ENCODE measurements around the gene PLEKHJ1. TPM values are rescaled to one million over a fixed set of nuclear protein-coding genes. Genes with fewer than 3 reads are reported as not detected.

PLEKHJ1 gene
- total and polyA plus RNA-seq, 9 of the 15 experiments (the other 6 are each of a cell fraction or from before 2014, with no cell fraction given) = 1.5 to 188 (median 63.9) TPM

GRCh38 chr19:2249880-2250765 lies 14.0 kb upstream of the PLEKHJ1 start:
- Histone ChIP-seq H3K36me3 (ENCODE audit: control insufficient read depth, insufficient read depth, low read length) (peaks cover 43% of the 10 kb centered on the region; the same call in 2 of the 3 replicates), H4K20me1 (replicated peaks; ENCODE audit: control insufficient read depth, insufficient read depth, low read length) (no peaks in the 10 kb centered on the region), H3K9ac (ENCODE audit: insufficient read depth in 1 of 2, low read depth in 2 of 2, low read length in 2 of 2) (no peak overlapping the region), H3K4me1 (replicated peaks in 1 of 2; ENCODE audit: control insufficient read depth in 2 of 2, insufficient read depth in 2 of 2, low read length in 2 of 2) (peaks cover 0 to 70% of the 10 kb centered on the region in 2 experiments; a peak in 2 of 5 replicates), H3K9me1 (ENCODE audit: control insufficient read depth, insufficient read depth, low read length) (no peaks in the 10 kb centered on the region), H3K4me3 (no peak overlapping the region), H2AFZ (ENCODE audit: low read depth, low read length) (no peak overlapping the region), H3K79me2 (ENCODE audit: control insufficient read depth, insufficient read depth, low read length) (no peaks in the 10 kb centered on the region), H3K4me2 (ENCODE audit: insufficient read depth, low read length) (no peak overlapping the region), H3K9me3 (replicated peaks; ENCODE audit: control insufficient read depth, insufficient read depth, low read depth, low read length) (no peaks in the 10 kb centered on the region), H3K27ac (ENCODE audit: extremely low read depth, low read depth, low read length) (no peak overlapping the region), H3K27me3 (ENCODE audit: control insufficient read depth in 2 of 2, insufficient read depth in 2 of 2, low read length in 2 of 2) (no peaks in the 10 kb centered on the region)
- DNase-seq (ENCODE audit: extremely low read depth in 1 of 4, low spot score in 3 of 4) (no peak), ATAC-seq (peak; percentile 22), FAIRE-seq (no peak)
- ChIA-PET CTCF (ENCODE audit: low intra/inter-chr PET ratio) (no interaction called here), POLR2A (interaction anchor here (1.0 to 3.3 kb wide), 5 partner anchors 9 to 25 kb away, joined by 3 to 35 read pairs (median 4); no protein-coding TSS in a partner anchor)
- 96% methylated on average over 22 of the region's 43 CpGs for WGBS (ENCODE audit: insufficient coverage, low coverage, missing lambda C conversion rate)
- in situ Hi-C loops (cut with MboI) (no loop called here), intact Hi-C loops (cut with micrococcal nuclease) (no loop called here)
- BruUV-seq (replicated peaks) = no TSS peak
- no peak for TF ChIP-seq STAG1 (CRISPR knock-in tag; IDR thresholded peaks at IDR 0.05; ENCODE audit: borderline replicate concordance)
- no peak for TF ChIP-seq FOXK1 (CRISPR knock-in tag; IDR thresholded peaks at IDR 0.05; ENCODE audit: borderline replicate concordance)
- no peak for TF ChIP-seq THRAP3 (IDR thresholded peaks at IDR 0.05; ENCODE audit: borderline replicate concordance)
- TF ChIP-seq SUPT5H (IDR thresholded peaks at IDR 0.05) = peak; percentile 39; the same call in 1 of the 2 replicates
- TF ChIP-seq ZNF77 (CRISPR knock-in tag; IDR thresholded peaks at IDR 0.05) = no peak
- TF ChIP-seq CLOCK (CRISPR knock-in tag; IDR thresholded peaks at IDR 0.05; ENCODE audit: borderline replicate concordance) = no peak
- no peak for TF ChIP-seq NR3C1 (CRISPR knock-in tag; IDR thresholded peaks at IDR 0.05)
- peak; percentile 49 for TF ChIP-seq RBFOX2 (IDR thresholded peaks at IDR 0.05; ENCODE audit: low read depth, low read length)
- TF ChIP-seq RBM14 (IDR thresholded peaks at IDR 0.05; ENCODE audit: borderline replicate concordance, insufficient read depth, low read depth, low read length) = no peak
- TF ChIP-seq SRSF7 (optimal IDR thresholded peaks at IDR 0.05; ENCODE audit: low read depth, low read length) = no peak
- no peak for TF ChIP-seq POLR3A (IDR thresholded peaks at IDR 0.05; ENCODE audit: borderline replicate concordance, extremely low read depth, insufficient read depth, insufficient read length)
- TF ChIP-seq BRCA1 (IDR thresholded peaks at IDR 0.05) = no peak
- no peak for TF ChIP-seq BRCA1 (CRISPR knock-in tag; IDR thresholded peaks at IDR 0.05)
- no peak for TF ChIP-seq MCM7 (IDR thresholded peaks at IDR 0.05)
- no peak for TF ChIP-seq CSDE1 (IDR thresholded peaks at IDR 0.05)
- no peak for TF ChIP-seq ZNF253 (CRISPR knock-in tag; conservative IDR thresholded peaks at IDR 0.05)
- TF ChIP-seq ZBTB33 (CRISPR knock-in tag; IDR thresholded peaks at IDR 0.05) = peak; percentile 98
- no peak for TF ChIP-seq TEAD1 (CRISPR knock-in tag; IDR thresholded peaks at IDR 0.05)
- TF ChIP-seq MIER1 (IDR thresholded peaks at IDR 0.05; ENCODE audit: low read depth) = no peak
- no peak for TF ChIP-seq ZKSCAN3 (CRISPR knock-in tag; IDR thresholded peaks at IDR 0.05)

Data from K562 (cell line).